ENCODE data around the gene SH3PXD2A.

The SH3PXD2A gene

GRCh38 chr10:103622286-103622685, 233.1 kb downstream of the SH3PXD2A start:
- in situ Hi-C loops (cut with HindIII; ENCODE audit: low sequenced_read_pairs): loop anchor here (25.0 kb wide), 1 partner anchor 240 kb away; the partner anchor contains the start of gene SH3PXD2A
- no peak for TF ChIP-seq CTCF (IDR thresholded peaks at IDR 0.05; ENCODE audit: low read depth, low read length, missing control alignments)
- H3K4me3 ChIP-seq (ENCODE audit: low read depth, low read length): no peak overlapping the region
- DNase-seq (ENCODE audit: low read depth): no peak

- TF ChIP-seq CTCF (IDR thresholded peaks at IDR 0.05; ENCODE audit: low read depth, low read length, missing control alignments): no peak
- no peak overlapping the region for H3K4me3 ChIP-seq (ENCODE audit: low read depth, low read length)
- in situ Hi-C loops (cut with HindIII; ENCODE audit: low sequenced_read_pairs): loop anchor here (25.0 kb wide), 1 partner anchor 241 kb away; the partner anchor contains the start of gene SH3PXD2A
- DNase-seq (ENCODE audit: low read depth): no peak
These were observed 233.6 kb downstream of the SH3PXD2A start for GRCh38 chr10:103621783-103622125.

GRCh38 chr10:103620891-103621782, 234.2 kb downstream of the SH3PXD2A start:
- in situ Hi-C loops (cut with HindIII; ENCODE audit: low sequenced_read_pairs): loop anchor here (25.0 kb wide), 1 partner anchor 241 kb away; the partner anchor contains the start of gene SH3PXD2A
- no peak overlapping the region for H3K4me3 ChIP-seq (ENCODE audit: low read depth, low read length)
- DNase-seq (ENCODE audit: low read depth): no peak
- TF ChIP-seq CTCF (IDR thresholded peaks at IDR 0.05; ENCODE audit: low read depth, low read length, missing control alignments): no peak

GRCh38 chr10:103620352-103620740, 235.0 kb downstream of the SH3PXD2A start:
- no peak overlapping the region for H3K4me3 ChIP-seq (ENCODE audit: low read depth, low read length)
- in situ Hi-C loops (cut with HindIII; ENCODE audit: low sequenced_read_pairs): loop anchor here (25.0 kb wide), 1 partner anchor 242 kb away; the partner anchor contains the start of gene SH3PXD2A
- no peak for TF ChIP-seq CTCF (IDR thresholded peaks at IDR 0.05; ENCODE audit: low read depth, low read length, missing control alignments)
- no peak for DNase-seq (ENCODE audit: low read depth)

GRCh38 chr10:103619424-103620351, 235.7 kb downstream of the SH3PXD2A start:
- in situ Hi-C loops (cut with HindIII; ENCODE audit: low sequenced_read_pairs): loop anchor here (25.0 kb wide), 1 partner anchor 243 kb away; the partner anchor contains the start of gene SH3PXD2A
- DNase-seq (ENCODE audit: low read depth): no peak
- no peak for TF ChIP-seq CTCF (IDR thresholded peaks at IDR 0.05; ENCODE audit: low read depth, low read length, missing control alignments)
- H3K4me3 ChIP-seq (ENCODE audit: low read depth, low read length): no peak overlapping the region

Data from astrocyte of the cerebellum (primary cell).